NCI-H748 (cell line): ENCODE results near the gene GJD4.
A peak's percentile ranks its signal among the peaks of the same experiment; 100 is the strongest.

Experiments
- DNase-seq: peaks from one replicate; lab custom pipeline; 2025; ENCODE audit not compliant: unreplicated experiment; lab: John Stamatoyannopoulos, UW

The GJD4 gene

DNA sequence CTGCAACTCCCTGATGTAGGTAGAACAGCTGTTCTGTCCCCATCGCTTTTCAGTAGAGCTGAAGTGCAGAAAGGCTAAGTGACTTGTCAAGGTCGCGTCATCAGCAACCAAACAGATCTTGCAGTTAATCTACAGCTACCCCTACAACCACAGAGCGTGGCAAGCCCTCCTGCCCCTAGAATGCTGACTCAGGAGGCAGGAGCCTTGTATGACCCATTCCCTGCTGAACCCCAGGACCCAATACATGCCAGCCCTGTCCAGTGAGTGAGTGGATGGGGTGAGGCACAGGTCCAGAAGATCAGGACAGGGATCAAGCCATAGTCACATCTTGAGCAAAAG lies 26.6 kb upstream of the GJD4 start:
- DNase-seq = no peak

DNA sequence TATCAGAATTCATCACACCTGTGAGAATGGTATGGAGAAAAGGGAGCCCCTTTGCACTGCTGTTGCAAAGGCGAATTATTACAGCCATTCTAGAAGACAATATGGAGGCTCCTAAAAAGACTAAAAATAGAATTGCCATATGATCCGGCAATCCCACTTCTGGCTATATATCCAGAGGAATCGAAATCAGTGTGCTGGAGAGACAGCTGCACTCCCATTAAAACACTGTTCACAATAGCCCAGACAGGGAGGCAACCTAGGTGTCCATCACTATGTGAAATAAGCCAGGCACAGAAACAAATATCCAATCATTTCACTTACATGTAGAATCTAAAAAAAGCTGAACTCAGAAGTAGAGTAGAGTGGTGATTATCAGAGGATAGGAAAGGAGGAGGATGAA lies 26.0 kb upstream of the GJD4 start:
- DNase-seq = no peak

DNA sequence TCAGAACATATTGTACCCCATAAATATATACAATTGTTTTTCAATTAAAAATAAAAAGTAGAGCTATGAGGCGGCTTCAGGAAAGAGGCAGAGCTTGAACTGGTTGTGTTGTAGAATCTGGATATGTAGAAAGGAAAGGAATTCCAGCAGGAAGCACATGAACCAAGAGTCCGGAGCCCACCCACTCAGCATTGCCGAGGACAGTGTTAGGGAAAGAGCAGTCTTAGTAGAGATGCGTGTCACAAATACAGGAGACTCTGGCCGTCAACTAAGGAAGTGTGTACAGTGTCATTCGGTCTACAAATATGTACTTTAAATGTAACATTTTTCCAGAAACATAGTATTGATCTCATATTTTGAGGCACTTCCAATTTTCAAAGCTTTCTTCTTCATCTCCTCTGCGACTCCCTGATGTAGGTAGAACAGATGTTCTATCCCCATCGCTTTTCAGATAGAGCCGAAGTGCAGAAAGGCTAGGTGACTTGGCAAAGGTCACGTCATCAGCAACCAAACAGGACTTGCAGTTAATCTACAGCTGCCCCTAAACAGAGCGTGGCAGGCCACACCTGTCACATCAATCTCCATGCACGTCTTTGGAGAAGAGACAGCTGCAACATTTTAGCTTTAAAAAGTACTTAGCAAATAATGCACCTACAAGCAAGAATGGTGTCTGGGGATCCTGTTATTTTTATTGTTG lies 25.3 kb upstream of the GJD4 start:
- peak; percentile 20 for DNase-seq

DNA sequence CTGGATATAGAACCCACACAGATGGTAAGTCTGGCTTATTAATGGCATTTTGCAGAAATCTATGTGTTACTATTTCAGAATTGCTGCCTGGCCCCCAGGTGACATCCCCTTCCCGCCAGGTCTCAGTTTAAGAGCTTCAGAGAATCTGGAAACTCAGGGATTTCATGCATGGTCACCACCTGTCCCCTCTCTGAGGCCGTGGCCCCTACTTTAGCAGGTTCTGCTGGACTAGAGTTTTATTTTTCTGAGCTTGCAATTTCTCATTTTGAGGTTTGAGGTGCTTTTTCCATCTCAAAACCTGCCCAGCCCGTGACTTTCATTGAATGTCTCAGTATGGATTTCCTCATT lies 24.7 kb upstream of the GJD4 start:
- no peak for DNase-seq

DNA sequence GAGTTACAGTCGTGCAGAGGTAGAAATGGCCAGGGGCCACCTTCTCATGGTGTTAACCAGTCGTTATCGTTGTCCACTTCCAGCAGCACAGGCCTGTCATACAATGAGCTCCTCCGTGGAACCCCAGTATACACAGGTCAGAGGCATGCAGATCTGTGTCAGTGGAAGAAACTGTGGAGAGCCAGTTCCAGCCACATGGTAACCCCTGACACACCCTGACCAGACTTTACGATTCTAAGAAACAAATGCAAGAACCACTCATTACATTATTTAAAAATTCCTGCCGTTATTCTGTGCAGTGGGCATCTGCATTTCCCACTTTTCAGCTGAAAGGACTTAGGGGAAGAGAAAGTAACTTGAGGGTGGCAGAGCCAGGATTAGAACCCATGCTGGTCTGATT lies 23.5 kb upstream of the GJD4 start:
- no peak for DNase-seq

DNA sequence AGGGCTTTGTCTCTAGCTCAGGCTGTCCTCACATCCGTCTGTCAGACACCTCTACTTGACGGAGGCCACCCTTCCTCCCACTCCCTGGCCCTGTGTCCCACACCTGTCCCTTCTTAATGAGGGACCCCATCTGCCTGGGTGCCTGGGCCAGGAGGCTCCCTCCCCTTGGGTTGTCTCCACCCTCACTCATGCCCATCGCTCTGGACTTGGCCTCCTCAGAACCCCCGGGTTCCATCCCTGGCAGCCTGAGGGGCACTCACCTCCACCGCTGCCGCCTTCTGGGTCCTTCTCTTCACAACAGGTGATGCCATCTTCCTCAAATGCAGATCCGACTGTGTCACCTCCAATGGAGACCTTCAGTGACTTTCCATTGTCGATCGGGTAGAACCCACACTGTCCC lies 20.2 kb upstream of the GJD4 start:
- no peak for DNase-seq

DNA sequence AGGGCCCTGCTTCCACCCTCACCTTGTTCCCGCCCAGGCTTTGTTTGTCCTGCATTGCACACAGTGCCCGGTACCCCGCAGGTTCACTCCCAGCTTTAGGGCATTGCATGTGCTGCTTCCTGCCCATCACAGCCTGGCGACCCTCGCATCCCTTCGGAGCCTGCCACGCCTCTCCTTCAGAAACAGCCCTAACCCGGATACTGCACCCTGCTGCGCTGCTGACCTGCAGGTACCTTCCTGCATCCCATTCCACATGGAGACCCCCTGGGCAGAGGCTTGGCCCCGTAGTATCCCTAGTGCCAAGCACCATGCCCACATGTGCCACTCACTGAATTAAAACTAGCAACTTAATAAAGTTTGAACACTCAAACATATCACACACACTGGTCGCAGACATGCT lies 19.8 kb upstream of the GJD4 start:
- DNase-seq = no peak

DNA sequence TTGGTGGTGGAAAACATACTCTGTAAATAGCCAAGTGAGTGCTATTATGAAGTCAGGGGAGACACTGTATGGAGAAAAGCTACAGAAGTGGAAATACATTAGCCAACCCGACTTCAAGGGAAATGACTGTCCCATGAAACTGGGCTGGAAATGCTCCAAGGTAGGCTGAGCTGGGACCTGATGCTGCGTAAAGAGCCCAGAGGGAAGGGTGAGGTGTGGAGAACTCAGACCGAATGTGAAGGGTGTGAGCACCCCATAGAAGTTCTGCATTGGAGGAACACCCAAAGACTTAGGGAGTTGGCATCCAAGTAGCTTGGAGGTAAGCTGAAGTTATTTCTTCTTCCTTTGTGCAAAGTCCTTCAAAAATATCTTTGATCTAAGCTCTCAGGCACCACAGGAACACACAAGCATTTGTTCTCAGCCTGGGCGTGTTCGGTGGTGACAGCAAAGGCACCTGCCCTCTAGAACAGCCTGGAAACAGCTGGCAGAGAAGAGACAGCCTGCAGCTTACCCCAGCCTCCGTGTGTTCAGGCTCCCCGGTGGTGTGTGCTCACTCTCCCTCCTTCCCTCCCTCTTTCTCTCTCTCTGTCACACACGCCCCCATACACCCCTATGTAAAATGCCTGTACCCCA lies 19.1 kb upstream of the GJD4 start:
- peak; percentile 1 for DNase-seq

DNA sequence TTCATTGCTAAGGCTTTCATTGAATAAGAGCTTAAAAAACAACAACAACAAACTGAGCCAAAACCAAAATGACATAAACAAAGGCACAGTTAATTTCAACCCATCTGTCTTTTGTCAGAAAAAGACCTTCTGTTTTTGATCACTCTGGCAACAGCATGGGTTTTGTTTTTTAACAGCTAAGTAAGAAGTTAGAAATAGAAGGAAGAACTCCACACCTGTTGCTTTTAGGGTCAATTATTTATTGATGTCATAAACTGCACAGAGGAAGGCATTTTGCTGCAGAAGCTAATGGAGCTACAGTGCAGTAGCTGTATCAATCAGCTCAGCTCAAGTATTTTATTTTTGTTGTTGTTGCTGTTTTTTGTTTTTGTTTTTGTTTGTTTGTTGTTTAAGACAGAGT lies 16.3 kb upstream of the GJD4 start:
- no peak for DNase-seq

DNA sequence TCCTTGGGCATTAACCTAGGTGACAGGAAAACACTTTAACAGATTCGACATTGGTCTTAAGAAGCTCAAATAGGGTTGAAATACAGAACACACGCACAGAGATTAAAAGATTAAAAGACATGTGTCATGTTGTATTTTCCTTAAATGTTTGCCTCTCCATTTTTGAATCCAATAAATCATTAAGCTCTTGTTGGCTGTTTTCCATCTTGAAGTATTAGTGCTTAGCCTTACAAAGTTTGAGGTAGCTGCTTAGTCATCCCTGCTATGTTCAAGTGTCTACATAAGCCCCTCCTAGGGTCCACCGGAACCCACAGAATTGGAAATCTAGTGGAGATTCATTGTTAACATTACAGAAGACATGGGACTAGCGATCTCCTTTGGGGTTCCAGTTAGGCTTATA lies 12.7 kb upstream of the GJD4 start:
- no peak for DNase-seq

DNA sequence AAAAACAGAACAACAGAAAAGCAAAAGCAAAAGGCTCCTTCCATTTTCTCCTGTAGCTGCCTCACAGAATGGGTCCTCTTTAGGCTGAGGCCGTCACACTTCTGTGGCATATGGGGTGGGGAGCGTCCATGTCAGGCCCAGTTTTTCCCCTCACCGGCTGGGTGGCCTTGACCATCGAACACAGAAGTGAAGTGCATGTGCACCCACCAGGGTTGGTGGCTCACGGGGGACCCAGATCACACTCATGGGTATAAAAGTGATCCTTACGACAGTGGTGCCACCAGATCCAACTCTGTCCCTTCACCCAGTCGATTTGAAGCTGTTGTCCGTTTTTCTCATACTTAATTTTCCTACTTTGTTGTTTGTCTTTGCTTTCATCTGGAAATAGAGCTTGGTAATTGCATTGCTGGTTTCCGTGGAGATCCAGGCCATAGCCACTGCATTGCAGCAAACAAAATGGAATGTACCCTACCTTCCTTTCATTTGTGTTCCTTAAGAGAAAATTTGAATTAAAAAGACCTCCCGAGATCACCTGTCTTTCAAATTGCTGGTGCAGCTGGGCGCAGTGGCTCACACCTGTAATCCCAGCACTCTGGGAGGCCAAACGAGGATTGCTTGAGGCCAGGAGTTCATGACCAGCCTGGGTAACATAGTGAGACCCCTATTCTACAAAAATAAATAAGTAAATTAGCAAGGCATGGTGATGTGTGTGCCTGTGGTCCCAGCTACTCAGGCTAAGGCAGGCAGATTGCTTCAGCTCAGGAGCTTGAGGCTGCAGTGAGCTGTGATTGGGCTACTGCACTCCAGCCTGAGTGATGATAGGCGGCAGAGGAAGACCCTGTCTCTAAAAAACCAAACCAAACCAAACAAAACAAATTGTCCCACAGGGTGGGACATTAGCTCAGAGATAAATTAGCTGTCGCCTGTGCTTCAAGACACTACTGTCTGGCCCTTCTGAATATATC lies 10.7 kb upstream of the GJD4 start:
- peak; percentile 12 for DNase-seq

DNA sequence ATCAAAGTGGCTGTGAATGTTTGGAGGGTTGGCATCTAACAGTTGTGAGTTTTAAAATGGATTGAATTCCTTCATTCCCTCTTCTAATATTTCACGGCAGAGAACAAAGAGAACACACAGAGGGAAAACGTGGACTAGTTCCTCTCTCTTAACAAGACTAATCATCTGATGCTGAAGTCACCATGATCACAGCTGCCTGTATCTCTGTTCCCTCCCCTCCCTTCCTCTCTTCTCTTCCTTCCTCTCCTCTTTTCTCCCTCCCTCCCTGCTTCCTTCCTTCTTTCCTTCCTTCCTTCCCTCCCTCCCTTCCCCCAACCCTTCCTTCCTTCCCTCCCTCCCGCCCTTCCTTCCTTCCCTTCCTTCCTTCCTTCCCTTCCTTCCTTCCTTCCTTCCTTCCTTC lies 10.0 kb upstream of the GJD4 start:
- no peak for DNase-seq

DNA sequence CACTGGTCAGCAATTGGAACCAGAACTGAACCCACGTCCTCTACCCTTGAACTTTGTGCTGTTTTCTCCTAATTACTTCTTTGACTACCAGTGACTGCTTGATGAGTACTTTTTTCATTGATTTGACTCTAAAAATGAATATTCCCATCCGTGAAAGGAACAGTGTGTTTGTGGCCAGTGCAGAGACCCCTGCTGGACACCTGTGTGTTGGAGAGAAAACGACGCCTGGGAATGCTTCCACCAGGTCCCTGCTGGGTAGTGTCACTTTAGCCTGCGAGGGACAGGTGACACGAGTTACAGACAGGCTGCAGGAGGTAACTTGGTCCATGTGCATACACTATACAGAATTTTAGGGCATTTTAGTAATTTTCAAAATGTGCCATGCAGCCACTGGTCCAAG lies 6.8 kb upstream of the GJD4 start:
- peak; percentile 18 for DNase-seq

DNA sequence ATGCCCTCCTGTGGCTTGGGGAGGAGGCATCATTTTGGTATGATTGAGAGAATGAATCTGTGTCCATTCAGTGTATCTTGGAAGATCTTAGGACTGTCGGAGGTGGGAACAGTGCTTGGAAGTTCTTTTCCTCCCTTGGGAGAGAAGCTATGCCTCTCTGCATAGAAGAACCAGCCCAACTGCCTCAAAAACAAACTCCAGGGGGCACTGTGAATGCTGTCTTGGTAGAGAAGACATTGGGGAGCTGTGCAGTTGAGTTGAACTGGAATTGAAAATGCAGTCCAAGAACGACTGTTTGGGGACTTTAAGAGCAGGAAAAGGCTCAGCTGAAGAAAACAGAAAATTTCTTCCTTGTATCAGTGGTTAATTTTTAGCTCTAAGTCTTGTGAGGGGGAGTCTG lies 4.9 kb upstream of the GJD4 start:
- no peak for DNase-seq

DNA sequence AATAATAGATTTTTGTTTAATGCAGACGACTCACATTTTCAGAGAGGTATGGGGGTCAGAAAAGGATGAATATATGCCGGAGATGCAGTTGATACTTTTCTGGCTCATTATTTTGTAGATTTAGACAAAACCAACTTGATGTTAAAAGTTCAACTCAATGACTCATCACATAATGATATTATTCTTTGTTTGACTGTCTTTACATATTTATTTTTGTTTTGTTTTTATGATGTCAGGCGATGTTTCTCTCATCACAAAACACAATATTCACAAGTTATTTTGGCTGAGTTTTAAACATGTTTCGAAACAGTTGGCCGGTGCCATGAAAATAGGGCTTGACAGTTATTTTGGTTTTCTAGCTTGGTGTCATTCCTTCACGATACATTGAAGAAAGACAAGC lies 1.3 kb downstream of the GJD4 start:
- no peak for DNase-seq

DNA sequence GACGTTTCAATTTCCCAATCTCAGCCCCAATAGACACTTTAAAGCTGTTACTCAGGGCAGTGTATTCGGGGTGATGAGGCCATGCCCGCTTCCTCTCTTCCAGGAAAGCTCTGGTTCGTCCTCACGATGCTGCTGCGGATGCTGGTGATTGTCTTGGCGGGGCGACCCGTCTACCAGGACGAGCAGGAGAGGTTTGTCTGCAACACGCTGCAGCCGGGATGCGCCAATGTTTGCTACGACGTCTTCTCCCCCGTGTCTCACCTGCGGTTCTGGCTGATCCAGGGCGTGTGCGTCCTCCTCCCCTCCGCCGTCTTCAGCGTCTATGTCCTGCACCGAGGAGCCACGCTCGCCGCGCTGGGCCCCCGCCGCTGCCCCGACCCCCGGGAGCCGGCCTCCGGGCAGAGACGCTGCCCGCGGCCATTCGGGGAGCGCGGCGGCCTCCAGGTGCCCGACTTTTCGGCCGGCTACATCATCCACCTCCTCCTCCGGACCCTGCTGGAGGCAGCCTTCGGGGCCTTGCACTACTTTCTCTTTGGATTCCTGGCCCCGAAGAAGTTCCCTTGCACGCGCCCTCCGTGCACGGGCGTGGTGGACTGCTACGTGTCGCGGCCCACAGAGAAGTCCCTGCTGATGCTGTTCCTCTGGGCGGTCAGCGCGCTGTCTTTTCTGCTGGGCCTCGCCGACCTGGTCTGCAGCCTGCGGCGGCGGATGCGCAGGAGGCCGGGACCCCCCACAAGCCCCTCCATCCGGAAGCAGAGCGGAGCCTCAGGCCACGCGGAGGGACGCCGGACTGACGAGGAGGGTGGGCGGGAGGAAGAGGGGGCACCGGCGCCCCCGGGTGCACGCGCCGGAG lies 2.6 kb downstream of the GJD4 start:
- DNase-seq = peak; percentile 56

DNA sequence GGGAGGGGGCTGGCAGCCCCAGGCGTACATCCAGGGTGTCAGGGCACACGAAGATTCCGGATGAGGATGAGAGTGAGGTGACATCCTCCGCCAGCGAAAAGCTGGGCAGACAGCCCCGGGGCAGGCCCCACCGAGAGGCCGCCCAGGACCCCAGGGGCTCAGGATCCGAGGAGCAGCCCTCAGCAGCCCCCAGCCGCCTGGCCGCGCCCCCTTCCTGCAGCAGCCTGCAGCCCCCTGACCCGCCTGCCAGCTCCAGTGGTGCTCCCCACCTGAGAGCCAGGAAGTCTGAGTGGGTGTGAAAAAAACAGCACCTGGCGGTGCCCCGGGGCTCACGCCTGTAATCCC lies 3.2 kb downstream of the GJD4 start:
- DNase-seq = peak; percentile 21

DNA sequence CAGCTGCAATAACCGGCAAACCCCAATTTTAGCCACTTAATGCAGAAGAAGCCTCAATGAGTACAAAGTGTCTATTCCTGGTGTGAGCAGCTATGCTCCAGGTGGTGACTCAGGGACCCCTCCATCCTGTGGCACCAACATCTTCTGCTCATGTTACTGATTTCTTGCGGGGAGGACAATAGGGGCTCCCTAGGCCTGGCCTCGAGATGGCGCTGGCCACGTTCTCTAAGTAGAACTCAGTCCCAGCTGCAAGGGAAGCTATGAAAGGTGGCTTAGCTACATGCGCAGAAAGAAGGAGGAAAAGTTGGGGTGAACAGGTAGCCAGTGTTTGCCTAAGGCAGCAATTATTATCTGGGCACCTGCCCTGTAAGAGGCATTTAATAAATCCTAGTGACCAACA lies 6.6 kb downstream of the GJD4 start:
- peak; percentile 39 for DNase-seq

DNA sequence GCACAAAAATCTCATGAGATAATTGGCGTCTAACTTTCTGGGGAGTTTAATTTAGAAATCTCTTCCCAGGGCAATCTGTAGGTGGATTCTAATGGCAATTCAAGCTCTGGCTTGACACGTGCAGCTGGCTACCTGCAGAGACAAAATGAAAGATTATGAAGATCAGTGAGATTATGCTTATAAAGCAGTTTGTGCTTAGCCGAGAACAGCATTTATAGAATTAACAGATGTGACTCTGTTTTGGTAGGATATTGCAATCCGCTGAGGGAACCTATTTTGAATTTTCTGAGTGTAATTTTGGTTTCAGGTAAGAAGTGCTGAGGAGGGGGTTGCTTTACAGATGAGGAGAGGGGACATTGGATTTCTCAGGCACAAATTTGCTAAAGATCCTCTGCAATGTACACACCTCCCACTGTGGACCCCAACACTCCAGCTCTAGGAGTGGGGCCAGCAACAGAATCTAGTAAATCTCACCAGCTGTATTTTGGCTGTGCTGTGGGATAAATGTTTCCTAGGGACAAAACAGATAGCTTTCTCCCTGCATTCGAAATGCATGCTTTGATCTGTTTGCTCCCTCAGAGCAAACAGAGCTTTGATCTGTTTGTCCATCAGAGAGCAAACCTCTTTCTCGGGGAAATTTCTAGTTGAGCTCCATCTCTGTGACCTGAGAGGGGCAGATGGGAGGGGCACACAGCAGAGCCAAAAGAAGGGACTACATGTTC lies 7.4 kb downstream of the GJD4 start:
- DNase-seq = no peak

DNA sequence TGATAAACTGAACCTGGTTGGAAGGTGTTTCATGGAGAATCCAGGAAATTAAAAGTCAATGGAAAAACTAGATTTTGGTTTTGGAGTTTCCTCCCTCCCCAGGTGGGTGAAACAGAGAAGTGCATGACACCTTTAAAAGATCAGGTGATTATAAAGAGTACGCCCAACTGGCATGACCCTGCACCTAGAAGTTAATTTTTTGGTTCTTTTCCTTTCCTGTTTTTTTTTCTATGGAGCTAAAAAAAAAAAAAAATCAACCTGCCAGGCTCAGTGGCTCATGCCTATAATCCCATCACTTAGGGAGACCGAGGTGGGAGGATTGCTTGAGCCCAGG lies 7.9 kb downstream of the GJD4 start:
- no peak for DNase-seq
